Measurements from ENCODE around the gene ANKRD42. TPM values are rescaled to one million over a fixed set of nuclear protein-coding genes. Genes with fewer than 3 reads are reported as not detected.

ANKRD42 gene
- total and polyA plus RNA-seq, 9 of the 15 experiments (the other 6 are each of a cell fraction or from before 2014, with no cell fraction given), result 2.8 to 9.1 (median 6.1) TPM

DNA sequence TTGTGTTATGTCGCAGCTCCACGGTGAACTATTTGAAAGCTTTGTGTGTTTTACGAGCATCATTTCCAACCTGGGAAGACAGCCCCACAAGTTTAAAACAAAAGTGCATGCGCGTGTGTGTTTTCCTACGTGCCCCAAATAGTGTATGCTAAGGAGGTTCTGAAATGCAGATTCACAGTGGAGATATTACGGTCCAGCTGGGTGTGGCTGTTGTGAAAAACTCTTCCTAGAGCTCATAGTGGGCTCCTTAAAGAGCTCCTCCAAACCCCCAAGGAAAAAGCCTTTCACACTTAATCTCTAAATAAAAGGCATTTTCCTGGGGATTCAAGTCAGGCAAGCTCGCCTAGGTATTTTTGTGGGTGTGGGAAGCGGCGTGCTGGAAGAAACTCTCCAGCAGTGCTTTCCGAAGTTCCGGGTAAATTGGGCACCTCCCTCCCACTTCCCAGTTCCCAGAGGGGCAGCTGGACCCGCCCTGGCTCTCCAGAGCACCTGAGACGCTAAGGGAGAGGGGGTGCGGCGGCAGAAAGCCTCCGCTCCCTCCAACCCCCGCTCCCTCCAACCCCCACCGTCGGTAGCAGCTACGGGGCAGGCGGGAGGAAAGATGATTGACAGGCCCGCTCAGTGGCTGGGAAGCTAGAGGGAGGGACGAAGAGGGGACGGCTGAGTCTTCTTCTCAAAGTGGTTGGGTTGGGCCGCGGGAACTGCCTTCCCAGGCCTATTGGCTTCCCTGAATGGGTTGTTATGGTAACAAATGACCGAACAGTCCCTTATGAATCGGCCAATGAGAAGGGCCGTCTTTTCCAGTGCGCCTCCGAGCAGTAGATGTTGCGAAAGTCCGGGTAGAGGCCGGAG is 37.1 kb upstream of the ANKRD42 start (continued):
- TF ChIP-seq, protein P1, sequence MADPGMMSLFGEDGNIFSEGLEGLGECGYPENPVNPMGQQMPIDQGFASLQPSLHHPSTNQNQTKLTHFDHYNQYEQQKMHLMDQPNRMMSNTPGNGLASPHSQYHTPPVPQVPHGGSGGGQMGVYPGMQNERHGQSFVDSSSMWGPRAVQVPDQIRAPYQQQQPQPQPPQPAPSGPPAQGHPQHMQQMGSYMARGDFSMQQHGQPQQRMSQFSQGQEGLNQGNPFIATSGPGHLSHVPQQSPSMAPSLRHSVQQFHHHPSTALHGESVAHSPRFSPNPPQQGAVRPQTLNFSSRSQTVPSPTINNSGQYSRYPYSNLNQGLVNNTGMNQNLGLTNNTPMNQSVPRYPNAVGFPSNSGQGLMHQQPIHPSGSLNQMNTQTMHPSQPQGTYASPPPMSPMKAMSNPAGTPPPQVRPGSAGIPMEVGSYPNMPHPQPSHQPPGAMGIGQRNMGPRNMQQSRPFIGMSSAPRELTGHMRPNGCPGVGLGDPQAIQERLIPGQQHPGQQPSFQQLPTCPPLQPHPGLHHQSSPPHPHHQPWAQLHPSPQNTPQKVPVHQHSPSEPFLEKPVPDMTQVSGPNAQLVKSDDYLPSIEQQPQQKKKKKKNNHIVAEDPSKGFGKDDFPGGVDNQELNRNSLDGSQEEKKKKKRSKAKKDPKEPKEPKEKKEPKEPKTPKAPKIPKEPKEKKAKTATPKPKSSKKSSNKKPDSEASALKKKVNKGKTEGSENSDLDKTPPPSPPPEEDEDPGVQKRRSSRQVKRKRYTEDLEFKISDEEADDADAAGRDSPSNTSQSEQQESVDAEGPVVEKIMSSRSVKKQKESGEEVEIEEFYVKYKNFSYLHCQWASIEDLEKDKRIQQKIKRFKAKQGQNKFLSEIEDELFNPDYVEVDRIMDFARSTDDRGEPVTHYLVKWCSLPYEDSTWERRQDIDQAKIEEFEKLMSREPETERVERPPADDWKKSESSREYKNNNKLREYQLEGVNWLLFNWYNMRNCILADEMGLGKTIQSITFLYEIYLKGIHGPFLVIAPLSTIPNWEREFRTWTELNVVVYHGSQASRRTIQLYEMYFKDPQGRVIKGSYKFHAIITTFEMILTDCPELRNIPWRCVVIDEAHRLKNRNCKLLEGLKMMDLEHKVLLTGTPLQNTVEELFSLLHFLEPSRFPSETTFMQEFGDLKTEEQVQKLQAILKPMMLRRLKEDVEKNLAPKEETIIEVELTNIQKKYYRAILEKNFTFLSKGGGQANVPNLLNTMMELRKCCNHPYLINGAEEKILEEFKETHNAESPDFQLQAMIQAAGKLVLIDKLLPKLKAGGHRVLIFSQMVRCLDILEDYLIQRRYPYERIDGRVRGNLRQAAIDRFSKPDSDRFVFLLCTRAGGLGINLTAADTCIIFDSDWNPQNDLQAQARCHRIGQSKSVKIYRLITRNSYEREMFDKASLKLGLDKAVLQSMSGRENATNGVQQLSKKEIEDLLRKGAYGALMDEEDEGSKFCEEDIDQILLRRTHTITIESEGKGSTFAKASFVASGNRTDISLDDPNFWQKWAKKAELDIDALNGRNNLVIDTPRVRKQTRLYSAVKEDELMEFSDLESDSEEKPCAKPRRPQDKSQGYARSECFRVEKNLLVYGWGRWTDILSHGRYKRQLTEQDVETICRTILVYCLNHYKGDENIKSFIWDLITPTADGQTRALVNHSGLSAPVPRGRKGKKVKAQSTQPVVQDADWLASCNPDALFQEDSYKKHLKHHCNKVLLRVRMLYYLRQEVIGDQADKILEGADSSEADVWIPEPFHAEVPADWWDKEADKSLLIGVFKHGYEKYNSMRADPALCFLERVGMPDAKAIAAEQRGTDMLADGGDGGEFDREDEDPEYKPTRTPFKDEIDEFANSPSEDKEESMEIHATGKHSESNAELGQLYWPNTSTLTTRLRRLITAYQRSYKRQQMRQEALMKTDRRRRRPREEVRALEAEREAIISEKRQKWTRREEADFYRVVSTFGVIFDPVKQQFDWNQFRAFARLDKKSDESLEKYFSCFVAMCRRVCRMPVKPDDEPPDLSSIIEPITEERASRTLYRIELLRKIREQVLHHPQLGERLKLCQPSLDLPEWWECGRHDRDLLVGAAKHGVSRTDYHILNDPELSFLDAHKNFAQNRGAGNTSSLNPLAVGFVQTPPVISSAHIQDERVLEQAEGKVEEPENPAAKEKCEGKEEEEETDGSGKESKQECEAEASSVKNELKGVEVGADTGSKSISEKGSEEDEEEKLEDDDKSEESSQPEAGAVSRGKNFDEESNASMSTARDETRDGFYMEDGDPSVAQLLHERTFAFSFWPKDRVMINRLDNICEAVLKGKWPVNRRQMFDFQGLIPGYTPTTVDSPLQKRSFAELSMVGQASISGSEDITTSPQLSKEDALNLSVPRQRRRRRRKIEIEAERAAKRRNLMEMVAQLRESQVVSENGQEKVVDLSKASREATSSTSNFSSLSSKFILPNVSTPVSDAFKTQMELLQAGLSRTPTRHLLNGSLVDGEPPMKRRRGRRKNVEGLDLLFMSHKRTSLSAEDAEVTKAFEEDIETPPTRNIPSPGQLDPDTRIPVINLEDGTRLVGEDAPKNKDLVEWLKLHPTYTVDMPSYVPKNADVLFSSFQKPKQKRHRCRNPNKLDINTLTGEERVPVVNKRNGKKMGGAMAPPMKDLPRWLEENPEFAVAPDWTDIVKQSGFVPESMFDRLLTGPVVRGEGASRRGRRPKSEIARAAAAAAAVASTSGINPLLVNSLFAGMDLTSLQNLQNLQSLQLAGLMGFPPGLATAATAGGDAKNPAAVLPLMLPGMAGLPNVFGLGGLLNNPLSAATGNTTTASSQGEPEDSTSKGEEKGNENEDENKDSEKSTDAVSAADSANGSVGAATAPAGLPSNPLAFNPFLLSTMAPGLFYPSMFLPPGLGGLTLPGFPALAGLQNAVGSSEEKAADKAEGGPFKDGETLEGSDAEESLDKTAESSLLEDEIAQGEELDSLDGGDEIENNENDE (IDR thresholded peaks at IDR 0.05; ENCODE audit: low read depth, low read length), result no peak
- peak in 1 of 3 experiments; percentile 13 for TF ChIP-seq YY1 (IDR thresholded peaks at IDR 0.05; ENCODE audit: borderline replicate concordance in 1 of 3, control insufficient read depth in 1 of 3, extremely low read depth in 1 of 3, insufficient read depth in 3 of 3, insufficient read length in 1 of 3, insufficient replicate concordance in 2 of 3, low read depth in 1 of 3, low read length in 2 of 3)
- TF ChIP-seq, protein P2, sequence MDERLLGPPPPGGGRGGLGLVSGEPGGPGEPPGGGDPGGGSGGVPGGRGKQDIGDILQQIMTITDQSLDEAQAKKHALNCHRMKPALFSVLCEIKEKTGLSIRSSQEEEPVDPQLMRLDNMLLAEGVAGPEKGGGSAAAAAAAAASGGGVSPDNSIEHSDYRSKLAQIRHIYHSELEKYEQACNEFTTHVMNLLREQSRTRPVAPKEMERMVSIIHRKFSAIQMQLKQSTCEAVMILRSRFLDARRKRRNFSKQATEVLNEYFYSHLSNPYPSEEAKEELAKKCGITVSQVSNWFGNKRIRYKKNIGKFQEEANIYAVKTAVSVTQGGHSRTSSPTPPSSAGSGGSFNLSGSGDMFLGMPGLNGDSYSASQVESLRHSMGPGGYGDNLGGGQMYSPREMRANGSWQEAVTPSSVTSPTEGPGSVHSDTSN (CRISPR knock-in tag; IDR thresholded peaks at IDR 0.05; ENCODE audit: low read depth), result peak; percentile 97
- TF ChIP-seq, protein P2 (tag; conservative IDR thresholded peaks at IDR 0.05; ENCODE audit: low read depth), result peak; percentile 99
- TF ChIP-seq, protein P3, sequence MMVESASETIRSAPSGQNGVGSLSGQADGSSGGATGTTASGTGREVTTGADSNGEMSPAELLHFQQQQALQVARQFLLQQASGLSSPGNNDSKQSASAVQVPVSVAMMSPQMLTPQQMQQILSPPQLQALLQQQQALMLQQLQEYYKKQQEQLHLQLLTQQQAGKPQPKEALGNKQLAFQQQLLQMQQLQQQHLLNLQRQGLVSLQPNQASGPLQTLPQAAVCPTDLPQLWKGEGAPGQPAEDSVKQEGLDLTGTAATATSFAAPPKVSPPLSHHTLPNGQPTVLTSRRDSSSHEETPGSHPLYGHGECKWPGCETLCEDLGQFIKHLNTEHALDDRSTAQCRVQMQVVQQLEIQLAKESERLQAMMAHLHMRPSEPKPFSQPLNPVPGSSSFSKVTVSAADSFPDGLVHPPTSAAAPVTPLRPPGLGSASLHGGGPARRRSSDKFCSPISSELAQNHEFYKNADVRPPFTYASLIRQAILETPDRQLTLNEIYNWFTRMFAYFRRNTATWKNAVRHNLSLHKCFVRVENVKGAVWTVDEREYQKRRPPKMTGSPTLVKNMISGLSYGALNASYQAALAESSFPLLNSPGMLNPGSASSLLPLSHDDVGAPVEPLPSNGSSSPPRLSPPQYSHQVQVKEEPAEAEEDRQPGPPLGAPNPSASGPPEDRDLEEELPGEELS (CRISPR knock-in tag; IDR thresholded peaks at IDR 0.05; ENCODE audit: borderline replicate concordance), result no peak
- TF ChIP-seq ZC3H8 (IDR thresholded peaks at IDR 0.05), result no peak
- TF ChIP-seq DDX20 (tag; IDR thresholded peaks at IDR 0.05; ENCODE audit: low read depth), result no peak
- TF ChIP-seq, protein P4, sequence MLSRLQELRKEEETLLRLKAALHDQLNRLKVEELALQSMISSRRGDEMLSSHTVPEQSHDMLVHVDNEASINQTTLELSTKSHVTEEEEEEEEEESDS (CRISPR knock-in tag; IDR thresholded peaks at IDR 0.05), result no peak
